ENCODE results near the gene LMO7.

DNA sequence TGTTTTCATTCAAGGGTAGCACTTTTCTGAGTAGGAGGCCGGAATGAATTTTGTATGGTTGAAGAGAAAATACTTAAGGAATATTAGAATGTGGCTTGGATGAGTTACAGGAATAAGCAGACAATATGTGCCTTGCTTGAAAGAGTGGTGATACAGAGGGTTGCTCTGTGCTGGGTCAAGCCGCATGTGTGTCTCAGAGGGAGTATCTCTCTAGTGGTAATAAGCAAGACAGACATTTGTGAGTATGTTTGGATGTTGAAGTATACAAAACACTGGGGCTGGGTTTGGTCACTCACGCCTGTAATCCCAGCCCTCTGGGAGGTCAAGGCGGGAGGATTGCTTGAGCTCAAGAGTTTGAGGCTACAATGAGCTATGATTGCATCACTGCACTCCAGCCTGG, 103.9 kb downstream of the LMO7 start:
- TF ChIP-seq POLR2A (IDR thresholded peaks at IDR 0.05; ENCODE audit: low read depth, low read length) (no peak), TAF1 (IDR thresholded peaks at IDR 0.05; ENCODE audit: borderline replicate concordance, low read depth, low read length) (no peak), POLR2AphosphoS5 (IDR thresholded peaks at IDR 0.05; ENCODE audit: low read depth, low read length) (no peak)

Measured in GM12892 (cell line).